Measurements from ENCODE around the gene MT1X.
A peak's percentile ranks its signal among the peaks of the same experiment; 100 is the strongest.

The MT1X gene

GRCh38 chr16:56724191-56724590 is 41.9 kb downstream of the MT1X start:
- H3K27me3 ChIP-seq (ENCODE audit: control insufficient read depth, insufficient read depth, low read length), result no peaks in the 10 kb centered on the region
- H3K9me3 ChIP-seq (ENCODE audit: control insufficient read depth, low read depth, low read length), result no peaks in the 10 kb centered on the region
- H3K4me1 ChIP-seq (ENCODE audit: control insufficient read depth, low read depth, low read length), result peaks cover under 1% of the 10 kb centered on the region
- no peak overlapping the region for H3K27ac ChIP-seq (ENCODE audit: low read length)
- H3K9ac ChIP-seq (ENCODE audit: low read length), result no peak overlapping the region
- no peak overlapping the region for H3K4me3 ChIP-seq (ENCODE audit: low read length)
- H3K36me3 ChIP-seq (ENCODE audit: control insufficient read depth, low read depth, low read length), result no peaks in the 10 kb centered on the region

GRCh38 chr16:56726283-56726682 is 44.0 kb downstream of the MT1X start:
- H3K4me1 ChIP-seq (ENCODE audit: control insufficient read depth, low read depth, low read length), result peaks cover 10% of the 10 kb centered on the region
- no peak overlapping the region for H3K9ac ChIP-seq (ENCODE audit: low read length)
- no peak overlapping the region for H3K27ac ChIP-seq (ENCODE audit: low read length)
- H3K9me3 ChIP-seq (ENCODE audit: control insufficient read depth, low read depth, low read length), result no peaks in the 10 kb centered on the region
- H3K27me3 ChIP-seq (ENCODE audit: control insufficient read depth, insufficient read depth, low read length), result no peaks in the 10 kb centered on the region
- H3K4me3 ChIP-seq (ENCODE audit: low read length), result no peak overlapping the region
- H3K36me3 ChIP-seq (ENCODE audit: control insufficient read depth, low read depth, low read length), result no peaks in the 10 kb centered on the region

GRCh38 chr16:56726926-56727325 is 44.7 kb downstream of the MT1X start:
- Histone ChIP-seq H3K4me1 (ENCODE audit: control insufficient read depth, low read depth, low read length) (peaks cover 10% of the 10 kb centered on the region), H3K36me3 (ENCODE audit: control insufficient read depth, low read depth, low read length) (no peaks in the 10 kb centered on the region), H3K9ac (ENCODE audit: low read length) (no peak overlapping the region), H3K9me3 (ENCODE audit: control insufficient read depth, low read depth, low read length) (no peaks in the 10 kb centered on the region), H3K27me3 (ENCODE audit: control insufficient read depth, insufficient read depth, low read length) (no peaks in the 10 kb centered on the region), H3K4me3 (ENCODE audit: low read length) (no peak overlapping the region), H3K27ac (ENCODE audit: low read length) (no peak overlapping the region)

- Histone ChIP-seq H3K27me3 (ENCODE audit: control insufficient read depth, insufficient read depth, low read length) (no peaks in the 10 kb centered on the region), H3K4me1 (ENCODE audit: control insufficient read depth, low read depth, low read length) (peaks cover 10% of the 10 kb centered on the region), H3K9ac (ENCODE audit: low read length) (no peak overlapping the region), H3K36me3 (ENCODE audit: control insufficient read depth, low read depth, low read length) (no peaks in the 10 kb centered on the region), H3K4me3 (ENCODE audit: low read length) (no peak overlapping the region), H3K9me3 (ENCODE audit: control insufficient read depth, low read depth, low read length) (no peaks in the 10 kb centered on the region), H3K27ac (ENCODE audit: low read length) (no peak overlapping the region)
These were observed 45.8 kb downstream of the MT1X start for GRCh38 chr16:56728027-56728426.

- peaks cover 10% of the 10 kb centered on the region for H3K4me1 ChIP-seq (ENCODE audit: control insufficient read depth, low read depth, low read length)
- no peak overlapping the region for H3K27ac ChIP-seq (ENCODE audit: low read length)
- peak overlapping the region; percentile 89 for H3K4me3 ChIP-seq (ENCODE audit: low read length)
- H3K36me3 ChIP-seq (ENCODE audit: control insufficient read depth, low read depth, low read length), result no peaks in the 10 kb centered on the region
- H3K9me3 ChIP-seq (ENCODE audit: control insufficient read depth, low read depth, low read length), result no peaks in the 10 kb centered on the region
- no peaks in the 10 kb centered on the region for H3K27me3 ChIP-seq (ENCODE audit: control insufficient read depth, insufficient read depth, low read length)
- H3K9ac ChIP-seq (ENCODE audit: low read length), result peak overlapping the region; percentile 83
These were observed 46.9 kb downstream of the MT1X start for GRCh38 chr16:56728980-56729734.

- H3K27ac ChIP-seq (ENCODE audit: low read length), result peak within 1 kb of the TSS; percentile 51
These were observed 47.7 kb downstream of the MT1X start, which contains the start of gene NUP93 for GRCh38 chr16:56729735-56730662. Gene NUP93, plus strand, starts transcription at chr16:56730129. Its CDS starts 18,119 bp downstream, at chr16:56748248.

GRCh38 chr16:56732366-56732765 is 50.1 kb downstream of the MT1X start:
- no peak overlapping the region for H3K9ac ChIP-seq (ENCODE audit: low read length)
- H3K4me3 ChIP-seq (ENCODE audit: low read length), result no peak overlapping the region
- H3K27ac ChIP-seq (ENCODE audit: low read length), result no peak overlapping the region
- H3K9me3 ChIP-seq (ENCODE audit: control insufficient read depth, low read depth, low read length), result no peaks in the 10 kb centered on the region
- no peaks in the 10 kb centered on the region for H3K27me3 ChIP-seq (ENCODE audit: control insufficient read depth, insufficient read depth, low read length)
- H3K4me1 ChIP-seq (ENCODE audit: control insufficient read depth, low read depth, low read length), result peaks cover 10% of the 10 kb centered on the region
- H3K36me3 ChIP-seq (ENCODE audit: control insufficient read depth, low read depth, low read length), result no peaks in the 10 kb centered on the region

More at GRCh38 chr16:56729735-56730662, 47.7 kb downstream of the MT1X start, which contains the start of gene NUP93:
- no peaks in the 10 kb centered on the region for H3K9me3 ChIP-seq (ENCODE audit: control insufficient read depth, low read depth, low read length)
- peak within 1 kb of the TSS; percentile 83 for H3K9ac ChIP-seq (ENCODE audit: low read length)
- peaks cover 10% of the 10 kb centered on the region for H3K4me1 ChIP-seq (ENCODE audit: control insufficient read depth, low read depth, low read length)
- H3K36me3 ChIP-seq (ENCODE audit: control insufficient read depth, low read depth, low read length), result no peaks in the 10 kb centered on the region
- no peaks in the 10 kb centered on the region for H3K27me3 ChIP-seq (ENCODE audit: control insufficient read depth, insufficient read depth, low read length)
- peak within 1 kb of the TSS; percentile 89 for H3K4me3 ChIP-seq (ENCODE audit: low read length)

GRCh38 chr16:56732832-56733231 is 50.6 kb downstream of the MT1X start:
- Histone ChIP-seq H3K27me3 (ENCODE audit: control insufficient read depth, insufficient read depth, low read length) (no peaks in the 10 kb centered on the region), H3K36me3 (ENCODE audit: control insufficient read depth, low read depth, low read length) (no peaks in the 10 kb centered on the region), H3K9me3 (ENCODE audit: control insufficient read depth, low read depth, low read length) (no peaks in the 10 kb centered on the region), H3K4me1 (ENCODE audit: control insufficient read depth, low read depth, low read length) (peaks cover 10% of the 10 kb centered on the region), H3K9ac (ENCODE audit: low read length) (no peak overlapping the region), H3K4me3 (ENCODE audit: low read length) (no peak overlapping the region), H3K27ac (ENCODE audit: low read length) (no peak overlapping the region)

Measured in iPS-18a (cell line).